GM12891 (cell line): ENCODE data around the gene PEX26.

ENCODE experiments used
- POLR2AphosphoS5 ChIP-seq: IDR thresholded peaks from 2 replicates; pipeline ENCODE4 v1.6.1; 2011; ENCODE audit warnings: low read depth, low read length, control low read depth
- TAF1 ChIP-seq: IDR thresholded peaks from 2 replicates; pipeline ENCODE4 v1.6.1; 2011; ENCODE audit warnings: low read depth, low read length, control low read depth

DNA sequence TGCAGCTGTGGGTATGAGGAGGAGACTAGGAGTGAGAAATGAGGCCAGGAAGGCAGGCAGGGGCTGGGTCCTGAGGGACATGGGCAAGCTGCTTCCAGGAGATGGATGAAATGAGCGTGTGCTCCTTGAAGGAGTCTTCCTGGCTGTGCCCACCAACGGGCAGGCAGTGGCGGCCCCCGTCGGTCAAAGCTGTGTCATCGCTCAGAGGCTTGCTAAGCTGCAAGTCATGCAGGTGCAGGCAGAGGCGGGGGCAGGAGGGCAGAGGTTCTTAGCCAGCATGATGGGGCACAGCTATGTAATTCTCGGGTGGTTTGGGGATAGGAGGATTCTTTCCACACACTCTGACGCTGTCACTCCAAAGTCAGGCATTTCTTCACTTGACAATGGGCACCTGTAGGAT is 12.5 kb upstream of the PEX26 start:
- TF ChIP-seq TAF1 (no peak), POLR2AphosphoS5 (no peak)
